Measurements from ENCODE around the gene SFXN5. TPM values are rescaled to one million over a fixed set of nuclear protein-coding genes. Genes with fewer than 3 reads are reported as not detected.

SFXN5 gene
- total RNA-seq, 6 experiments from 2014 or later: 33.1 to 73.4 (median 56.6) TPM

GRCh38 chr2:73063909-73064875 is 7.3 kb downstream of the SFXN5 start:
- DNase-seq: no peak
- Histone ChIP-seq H3K4me3 (no peak overlapping the region), H3K36me3 (peaks cover 0 to 7% (median 0%) of the 10 kb centered on the region in 4 donors), H3K27ac (no peak overlapping the region), H3K4me1 (peaks cover 0 to 56% (median 20%) of the 10 kb centered on the region in 4 donors), H3K27me3 (no peaks in the 10 kb centered on the region), H3K9me3 (no peaks in the 10 kb centered on the region)
- intact Hi-C loops (cut with DNase I): no loop called here
- WGBS (ENCODE audit: insufficient coverage, low coverage, low lambda C conversion rate, missing lambda C conversion rate): 64% methylated on average over 4 of the region's 8 CpGs
- TF ChIP-seq CTCF (IDR thresholded peaks at IDR 0.05) (no peak), POLR2A (IDR thresholded peaks at IDR 0.05) (no peak)
- ATAC-seq: peak in 1 of 4 donors; percentile 45

- WGBS (ENCODE audit: insufficient coverage, low coverage, low lambda C conversion rate, missing lambda C conversion rate): 27% methylated on average over 2 of the region's 4 CpGs
- DNase-seq (no peak), ATAC-seq (no peak)
- intact Hi-C loops (cut with DNase I): no loop called here
- Histone ChIP-seq H3K4me1 (peaks cover 0 to 54% (median 20%) of the 10 kb centered on the region in 4 donors), H3K4me3 (no peak overlapping the region), H3K27me3 (no peaks in the 10 kb centered on the region), H3K27ac (no peak overlapping the region), H3K36me3 (peaks cover 0 to 8% (median 0%) of the 10 kb centered on the region in 4 donors), H3K9me3 (no peaks in the 10 kb centered on the region)
- TF ChIP-seq CTCF (IDR thresholded peaks at IDR 0.05): no peak
- TF ChIP-seq POLR2A (IDR thresholded peaks at IDR 0.05): no peak
These were observed 8.0 kb downstream of the SFXN5 start for GRCh38 chr2:73063472-73063871.

- WGBS (ENCODE audit: insufficient coverage, low coverage, low lambda C conversion rate, missing lambda C conversion rate): no CpG with 5 or more reads among the region's 6 CpGs
- DNase-seq (no peak), ATAC-seq (peak in 1 of 4 donors; percentile 21)
- no peak overlapping the region for H3K27ac ChIP-seq
- TF ChIP-seq CTCF (IDR thresholded peaks at IDR 0.05): no peak
- no peak for TF ChIP-seq POLR2A (IDR thresholded peaks at IDR 0.05)
- no peak overlapping the region for H3K4me3 ChIP-seq
- H3K27me3 ChIP-seq: no peaks in the 10 kb centered on the region
- intact Hi-C loops (cut with DNase I): no loop called here
- no peaks in the 10 kb centered on the region for H3K9me3 ChIP-seq
- H3K36me3 ChIP-seq: peaks cover 0 to 25% (median 5%) of the 10 kb centered on the region in 4 donors
- H3K4me1 ChIP-seq: peaks cover 0 to 17% (median 3%) of the 10 kb centered on the region in 4 donors
These were observed 12.4 kb downstream of the SFXN5 start for GRCh38 chr2:73059106-73059505.

- no peak for TF ChIP-seq POLR2A (IDR thresholded peaks at IDR 0.05)
- TF ChIP-seq CTCF (IDR thresholded peaks at IDR 0.05): no peak
- DNase-seq (no peak), ATAC-seq (peak; percentile 15 to 56 (median 45))
- intact Hi-C loops (cut with DNase I): no loop called here
- Histone ChIP-seq H3K36me3 (peaks cover 0 to 39% (median 8%) of the 10 kb centered on the region in 4 donors), H3K27me3 (no peaks in the 10 kb centered on the region), H3K4me3 (no peak overlapping the region), H3K9me3 (no peaks in the 10 kb centered on the region), H3K27ac (no peak overlapping the region), H3K4me1 (peaks cover 0 to 12% (median 0%) of the 10 kb centered on the region in 4 donors)
- WGBS (ENCODE audit: insufficient coverage, low coverage, low lambda C conversion rate, missing lambda C conversion rate): 100% methylated on average over 1 of the region's 5 CpGs
These were observed 16.5 kb downstream of the SFXN5 start for GRCh38 chr2:73054980-73055379.

All from right lobe of liver (tissue), 6 donors.